A549 (cell line): Measurements from ENCODE around the gene FANCM.
"Not testable (repeated sequence)": the region's sequence is repeated elsewhere in the genome, so short reads cannot be mapped to it uniquely, and the experiment has no call there.

Experiments
- CEBPB ChIP-seq, 2 experiments: fragments of >200 bp in 1 of 2; sonication (Bioruptor Twin) in 1 of 2; formaldehyde crosslinking in 1 of 2; IDR thresholded peaks; 2 replicates each; pipeline ENCODE4 v1.6.1; 2012 to 2016
- EHMT2 ChIP-seq: fragments of 200-600 bp; sonication (generic); IDR thresholded peaks from 2 replicates; pipeline ENCODE4 v1.6.1; 2016; ENCODE audit warnings: antibody characterized with exemption, low read depth, mild to moderate bottlenecking, moderate library complexity
- EP300 ChIP-seq, 2 experiments: fragments of >200 bp; sonication (Bioruptor Twin); formaldehyde crosslinking; IDR thresholded peaks; 2 replicates in 1 of 2; 3 replicates in 1 of 2; pipeline ENCODE4 v1.6.1; 2016 to 2017
- NR3C1 ChIP-seq: fragments of >200 bp; sonication (Bioruptor Twin); formaldehyde crosslinking; IDR thresholded peaks from 3 replicates; pipeline ENCODE4 v1.6.1; 2017
- POLR2A ChIP-seq: IDR thresholded peaks from 2 replicates; pipeline ENCODE4 v1.6.1; 2012; ENCODE audit warnings: mild to moderate bottlenecking, low read length
- ZNF302 ChIP-seq: fragments of 250-450 bp; sonication (Bioruptor Pico); IDR thresholded peaks from 2 replicates; pipeline ENCODE4 v1.9.0; 2021; ENCODE audit warnings: inconsistent platforms, mild to moderate bottlenecking, moderate library complexity
- TF ChIP-seq, protein P1 (sequence below): fragments of >200 bp; sonication (Bioruptor Twin); formaldehyde crosslinking; IDR thresholded peaks from 3 replicates; pipeline ENCODE4 v1.5.1; 2016
- TF ChIP-seq, protein P2 (sequence below): IDR thresholded peaks from 2 replicates; pipeline ENCODE4 v1.6.1; 2012

DNA sequence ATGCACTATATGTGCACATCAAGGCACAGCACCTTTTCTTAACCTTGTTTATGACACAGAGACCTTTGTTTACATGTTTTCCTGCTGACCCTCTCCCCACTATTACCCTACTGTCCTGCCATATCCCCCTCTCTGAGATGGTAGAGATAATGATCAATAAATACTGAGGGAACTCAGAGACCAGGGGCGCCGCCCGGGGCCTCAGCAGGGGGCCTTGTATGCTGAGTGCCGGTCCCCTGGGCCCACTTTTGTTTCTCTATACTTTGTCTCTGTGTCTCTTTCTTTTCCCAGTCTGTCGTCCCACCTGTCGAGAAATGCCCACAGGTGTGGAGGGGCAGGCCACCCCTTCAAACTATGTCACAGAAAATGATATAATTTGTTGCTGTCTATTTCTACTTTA is 78.6 kb downstream of the FANCM start:
- not testable (repeated sequence) for TF ChIP-seq CEBPB (IDR thresholded peaks at IDR 0.05); EHMT2; ZNF302 (CRISPR knock-in tag); EP300 (IDR thresholded peaks at IDR 0.05); POLR2A; NR3C1
- TF ChIP-seq, protein P1, sequence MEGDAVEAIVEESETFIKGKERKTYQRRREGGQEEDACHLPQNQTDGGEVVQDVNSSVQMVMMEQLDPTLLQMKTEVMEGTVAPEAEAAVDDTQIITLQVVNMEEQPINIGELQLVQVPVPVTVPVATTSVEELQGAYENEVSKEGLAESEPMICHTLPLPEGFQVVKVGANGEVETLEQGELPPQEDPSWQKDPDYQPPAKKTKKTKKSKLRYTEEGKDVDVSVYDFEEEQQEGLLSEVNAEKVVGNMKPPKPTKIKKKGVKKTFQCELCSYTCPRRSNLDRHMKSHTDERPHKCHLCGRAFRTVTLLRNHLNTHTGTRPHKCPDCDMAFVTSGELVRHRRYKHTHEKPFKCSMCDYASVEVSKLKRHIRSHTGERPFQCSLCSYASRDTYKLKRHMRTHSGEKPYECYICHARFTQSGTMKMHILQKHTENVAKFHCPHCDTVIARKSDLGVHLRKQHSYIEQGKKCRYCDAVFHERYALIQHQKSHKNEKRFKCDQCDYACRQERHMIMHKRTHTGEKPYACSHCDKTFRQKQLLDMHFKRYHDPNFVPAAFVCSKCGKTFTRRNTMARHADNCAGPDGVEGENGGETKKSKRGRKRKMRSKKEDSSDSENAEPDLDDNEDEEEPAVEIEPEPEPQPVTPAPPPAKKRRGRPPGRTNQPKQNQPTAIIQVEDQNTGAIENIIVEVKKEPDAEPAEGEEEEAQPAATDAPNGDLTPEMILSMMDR = not testable (repeated sequence)
- TF ChIP-seq, protein P2, sequence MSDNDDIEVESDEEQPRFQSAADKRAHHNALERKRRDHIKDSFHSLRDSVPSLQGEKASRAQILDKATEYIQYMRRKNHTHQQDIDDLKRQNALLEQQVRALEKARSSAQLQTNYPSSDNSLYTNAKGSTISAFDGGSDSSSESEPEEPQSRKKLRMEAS = not testable (repeated sequence)
